GM18861 (cell line): ENCODE measurements around the gene NDUFS3.

Source experiments
- ATAC-seq: cut with Tn5 transposase; IDR thresholded peaks from one replicate; pipeline ENCODE4 v1.9.1; 2021; ENCODE audit not compliant: unreplicated experiment

NDUFS3 gene

GRCh38 chr11:47631473-47631872, 52.6 kb downstream of the NDUFS3 start:
- ATAC-seq = no peak
